GM11168 (cell line): Measurements from ENCODE around the gene FAF2.
"Not testable (repeated sequence)": the region's sequence is repeated elsewhere in the genome, so short reads cannot be mapped to it uniquely, and the experiment has no call there.

Source experiments
- in situ Hi-C: fragments of 300-500 bp; cut with MboI; formaldehyde crosslinking; loops from one replicate; pipeline ENCODE4 v1.12.0; 2022; ENCODE audit warnings: low sequenced_read_pairs; ENCODE audit not compliant: unreplicated experiment

Gene FAF2, protein sequence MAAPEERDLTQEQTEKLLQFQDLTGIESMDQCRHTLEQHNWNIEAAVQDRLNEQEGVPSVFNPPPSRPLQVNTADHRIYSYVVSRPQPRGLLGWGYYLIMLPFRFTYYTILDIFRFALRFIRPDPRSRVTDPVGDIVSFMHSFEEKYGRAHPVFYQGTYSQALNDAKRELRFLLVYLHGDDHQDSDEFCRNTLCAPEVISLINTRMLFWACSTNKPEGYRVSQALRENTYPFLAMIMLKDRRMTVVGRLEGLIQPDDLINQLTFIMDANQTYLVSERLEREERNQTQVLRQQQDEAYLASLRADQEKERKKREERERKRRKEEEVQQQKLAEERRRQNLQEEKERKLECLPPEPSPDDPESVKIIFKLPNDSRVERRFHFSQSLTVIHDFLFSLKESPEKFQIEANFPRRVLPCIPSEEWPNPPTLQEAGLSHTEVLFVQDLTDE

GRCh38 chr5:176447978-176448608 is at the start of gene FAF2:
Gene FAF2 (plus strand): TSS chr5:176448385. CDS start chr5:176448408, 23 bp downstream.
- in situ Hi-C loops, result no loop called here

- in situ Hi-C loops, result no loop called here
These were observed 47.6 kb upstream of the FAF2 start for GRCh38 chr5:176400382-176401156.

GRCh38 chr5:176401281-176402205 is 46.6 kb upstream of the FAF2 start:
- in situ Hi-C loops, result no loop called here

DNA sequence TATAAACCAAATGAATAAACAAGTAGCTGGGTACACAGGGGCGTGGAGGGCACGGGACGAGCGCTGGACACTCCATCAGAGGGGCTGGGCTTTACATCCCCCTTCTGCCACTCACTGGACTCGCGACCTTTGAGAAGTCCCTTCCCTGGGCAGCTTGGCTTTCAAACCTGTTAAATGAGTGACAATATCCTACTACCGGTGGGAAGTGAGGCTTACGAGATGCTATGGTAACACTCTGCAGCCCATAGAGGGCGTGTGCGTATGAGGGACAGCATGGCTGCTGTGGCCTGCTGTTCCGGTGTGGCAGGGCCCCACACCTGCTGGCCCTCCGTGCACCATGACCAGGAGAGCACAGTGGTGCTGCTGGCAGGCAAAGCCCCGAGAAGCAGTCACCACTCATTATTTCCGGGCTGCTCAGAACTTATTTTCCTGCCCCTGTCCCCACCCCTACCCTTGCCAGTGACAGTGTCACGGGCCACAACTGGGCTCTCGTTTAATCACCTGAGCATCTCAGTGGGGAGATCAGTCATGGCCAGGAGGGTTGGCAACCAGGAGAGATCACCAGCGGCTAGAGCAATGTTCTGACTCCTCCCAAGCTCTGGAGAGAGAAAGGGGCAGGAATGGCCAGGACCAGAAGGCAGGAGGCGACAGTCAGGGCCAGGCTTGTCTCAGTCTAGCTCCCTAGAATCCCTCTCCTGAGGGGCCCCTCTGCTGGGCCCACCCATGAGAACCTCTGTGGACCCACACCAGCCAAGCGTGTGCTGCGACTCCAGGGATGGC is 42.3 kb upstream of the FAF2 start:
- in situ Hi-C loops, result no loop called here

GRCh38 chr5:176406436-176407052 is 41.6 kb upstream of the FAF2 start:
- in situ Hi-C loops, result no loop called here

- in situ Hi-C loops, result no loop called here
These were observed 40.5 kb upstream of the FAF2 start for GRCh38 chr5:176407456-176408251.

DNA sequence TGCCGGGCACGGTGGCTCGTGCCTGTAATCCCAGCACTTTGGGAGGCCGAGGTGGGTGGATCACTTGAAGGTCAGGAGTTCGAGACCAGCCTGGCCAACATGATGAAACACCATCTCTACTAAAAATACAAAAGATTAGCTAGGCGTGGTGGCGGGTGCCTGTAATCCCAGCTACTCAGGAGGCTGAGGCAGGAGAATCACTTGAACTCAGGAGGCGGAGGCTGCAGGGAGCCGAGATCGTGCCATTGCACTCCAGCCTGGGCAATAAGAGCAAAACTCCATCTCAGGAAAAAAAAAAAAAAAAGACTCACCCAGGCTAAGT is 40.0 kb upstream of the FAF2 start:
- in situ Hi-C loops, result not testable (repeated sequence)

- in situ Hi-C loops, result no loop called here
These were observed 39.6 kb upstream of the FAF2 start for GRCh38 chr5:176408590-176408989.

GRCh38 chr5:176409765-176410164 is 38.4 kb upstream of the FAF2 start:
- in situ Hi-C loops, result no loop called here

DNA sequence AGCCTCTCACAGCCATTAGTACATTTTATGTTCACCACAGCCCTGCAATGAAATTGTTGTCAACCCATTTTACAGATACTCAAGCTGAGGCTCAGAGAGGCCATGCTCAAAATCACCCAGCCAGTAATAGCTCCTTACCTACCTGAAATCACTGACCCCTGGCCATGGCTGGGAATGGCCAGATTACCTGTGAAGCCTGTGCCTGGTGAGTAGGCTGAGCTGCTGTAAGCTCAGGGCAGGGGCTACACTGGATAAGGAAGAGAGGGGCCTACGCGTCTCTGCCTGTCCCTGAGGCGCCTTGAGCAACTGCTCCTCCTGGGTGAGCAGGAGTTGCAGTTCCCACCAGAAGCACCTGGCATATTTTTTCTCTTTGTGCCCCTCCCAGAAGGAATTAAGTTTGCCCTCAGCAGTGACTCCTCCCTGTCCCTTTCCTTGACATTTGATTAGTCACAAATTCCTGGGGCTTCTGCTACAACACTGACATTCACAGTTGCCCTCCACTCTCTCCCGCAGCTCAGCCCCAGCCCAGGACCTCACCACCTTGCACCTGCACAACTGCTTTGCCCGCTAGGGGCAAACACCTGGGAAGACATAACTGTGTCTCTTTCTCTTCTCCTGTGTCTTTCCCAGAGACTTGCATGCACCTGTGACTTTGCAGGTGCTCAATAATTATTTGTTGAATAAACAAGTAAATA is 37.6 kb upstream of the FAF2 start:
- in situ Hi-C loops, result no loop called here

DNA sequence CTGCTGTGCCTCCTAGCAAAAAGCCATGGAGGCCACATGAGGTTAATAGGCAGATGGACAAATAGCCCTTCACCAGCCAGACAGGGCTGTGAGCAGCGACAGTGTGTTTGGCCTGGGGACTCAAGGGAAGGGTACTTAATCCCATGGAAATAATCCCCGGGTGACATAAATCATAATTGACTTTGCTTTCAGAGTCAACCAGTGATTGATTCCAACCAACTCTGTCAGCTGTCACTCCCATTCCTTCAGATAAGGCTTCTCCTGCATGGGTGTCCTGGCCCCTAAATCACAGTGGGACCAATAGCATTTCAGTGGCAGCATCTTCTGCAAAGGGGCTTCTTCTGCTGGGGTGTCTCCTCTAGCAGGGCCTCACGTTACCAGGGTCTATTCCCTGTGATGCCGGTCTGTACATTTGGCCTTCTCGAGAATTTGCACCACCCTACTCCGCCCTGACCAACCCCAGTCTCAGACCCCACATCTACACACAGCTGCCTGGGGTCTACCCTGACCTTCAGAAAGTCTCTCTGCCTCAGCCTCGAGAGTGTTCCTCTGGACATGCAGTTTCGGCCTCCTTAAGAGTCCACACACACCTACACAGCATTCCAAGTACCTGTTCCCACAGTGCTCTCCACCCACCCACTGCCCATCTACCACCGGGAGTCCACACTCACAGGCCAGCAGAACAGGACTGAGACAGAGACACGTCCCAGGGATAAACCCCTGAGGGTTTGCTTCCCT is 35.5 kb upstream of the FAF2 start:
- in situ Hi-C loops, result no loop called here

DNA sequence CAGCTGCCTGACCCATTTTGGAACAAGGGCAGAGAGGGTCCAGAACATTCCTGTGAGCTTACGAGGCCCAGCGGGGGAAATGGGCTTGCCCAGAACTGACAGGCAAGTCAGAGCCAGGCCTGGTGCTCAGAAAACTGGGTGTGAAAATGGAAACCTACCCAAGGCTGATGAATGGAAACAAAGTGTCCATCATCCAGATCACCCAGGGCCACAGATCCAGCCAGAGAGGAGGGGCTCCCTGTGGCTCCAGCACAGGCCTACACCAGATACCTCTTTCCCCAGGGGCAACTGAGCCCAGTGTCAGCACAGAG is 35.0 kb upstream of the FAF2 start:
- in situ Hi-C loops, result no loop called here

DNA sequence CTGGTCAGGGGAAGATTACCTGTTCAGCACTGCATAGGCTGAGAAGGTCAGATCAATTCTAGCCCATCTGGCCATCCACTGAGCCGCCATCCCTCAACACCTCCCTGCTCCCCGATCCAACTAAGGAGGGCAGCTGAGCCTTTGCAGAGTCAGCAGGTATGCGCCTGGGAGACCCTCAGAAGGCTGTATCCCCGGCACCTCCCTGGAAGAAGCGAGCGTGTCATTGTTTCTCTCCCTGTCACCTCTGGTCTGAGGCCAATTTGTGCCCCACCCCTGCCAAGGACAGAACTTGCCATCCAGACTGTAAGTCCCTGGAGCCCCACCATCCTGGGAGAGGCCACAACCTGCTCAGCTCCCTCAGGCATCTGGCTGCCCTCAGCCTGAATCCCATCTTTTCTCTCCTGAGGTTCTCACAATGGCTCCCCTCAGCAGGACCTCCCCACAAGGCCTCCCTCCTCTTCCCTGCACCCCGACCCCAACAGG is 34.4 kb upstream of the FAF2 start:
- in situ Hi-C loops, result no loop called here

DNA sequence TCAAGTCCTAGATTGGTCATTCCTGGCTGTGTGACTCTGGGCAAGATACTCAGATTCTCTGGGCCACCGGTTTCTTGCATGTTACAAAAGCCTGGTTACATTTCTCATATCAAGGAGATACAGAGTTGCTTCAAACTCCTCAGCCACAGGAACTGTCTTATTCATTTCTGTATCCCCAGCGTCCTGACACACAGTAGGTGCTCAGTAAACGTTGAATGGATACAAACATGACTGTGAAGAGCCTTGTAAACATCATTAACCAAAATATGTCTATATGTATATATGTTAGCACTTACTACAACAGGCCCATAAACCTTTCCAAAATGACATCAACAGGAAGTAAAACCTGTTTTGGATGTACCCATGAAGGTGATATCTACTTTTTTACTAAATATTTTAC is 33.5 kb upstream of the FAF2 start:
- in situ Hi-C loops, result no loop called here

DNA sequence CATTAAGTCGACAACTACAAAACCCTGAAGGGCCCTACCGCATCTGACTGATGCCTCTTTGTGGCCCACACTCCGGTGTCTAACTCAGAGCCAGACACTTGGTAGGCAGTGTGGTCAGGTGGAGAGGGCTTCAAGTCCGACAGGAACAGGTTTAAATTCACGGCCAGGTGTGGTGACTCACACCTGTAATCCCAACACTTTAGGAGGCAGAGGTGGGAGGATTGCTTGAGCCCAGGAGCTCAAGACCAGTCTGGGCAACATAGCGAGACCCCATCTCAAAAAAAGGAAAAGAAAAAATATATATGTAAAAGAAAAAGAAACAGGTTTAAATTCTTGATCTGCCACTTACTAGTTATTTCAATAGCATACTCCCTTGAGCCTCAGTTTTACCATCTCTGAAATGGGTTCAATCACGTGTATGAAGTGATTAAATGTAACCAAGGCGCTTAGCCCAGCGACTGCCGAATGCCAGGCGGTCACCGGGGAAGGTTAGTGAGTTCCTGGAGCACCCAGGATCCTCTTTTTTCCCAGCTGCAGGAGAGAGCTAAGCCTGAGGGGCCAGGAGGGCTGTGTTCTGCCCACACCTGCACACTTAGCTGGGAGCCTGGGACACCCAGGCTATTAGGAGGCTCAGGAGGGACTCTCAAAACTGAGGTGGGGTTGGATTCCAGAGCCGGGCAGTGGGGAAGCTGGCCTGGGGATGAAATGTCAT is 32.8 kb upstream of the FAF2 start:
- in situ Hi-C loops, result no loop called here
